H1 (cell line): Measurements from ENCODE around the gene PELI2.
"Not testable (repeated sequence)": the region's sequence is repeated elsewhere in the genome, so short reads cannot be mapped to it uniquely, and the experiment has no call there.

Source experiments
- BCL11A ChIP-seq, 2 experiments: IDR thresholded peaks; one replicate each; pipeline ENCODE4 v1.6.1; 2011; ENCODE audit warnings: low read depth in 2 of 2, low read length in 2 of 2, mild to moderate bottlenecking in 2 of 2
- BRCA1 ChIP-seq: IDR thresholded peaks from 2 replicates; pipeline ENCODE4 v1.6.1; 2012; ENCODE audit warnings: low read depth, low read length, improper control_type of control experiment
- CTCF ChIP-seq, 3 experiments: IDR thresholded peaks; 1 replicate in 2 of 3; 2 replicates in 1 of 3; pipeline versions ENCODE4 v1.5.1 to v1.6.1; 2011; ENCODE audit warnings: low read length in 3 of 3, mild to moderate bottlenecking in 3 of 3, inconsistent platforms in 2 of 3, low read depth in 1 of 3, moderate library complexity in 1 of 3; ENCODE audit not compliant: insufficient read depth in 1 of 3; ENCODE audit errors: control extremely low read depth in 1 of 3
- MAFK ChIP-seq: IDR thresholded peaks from 2 replicates; pipeline ENCODE4 v1.6.1; 2012; ENCODE audit warnings: low read depth, mild to moderate bottlenecking, improper control_type of control experiment, low read length
- POLR2A ChIP-seq, 2 experiments: IDR thresholded peaks; 1 replicate in 1 of 2; 2 replicates in 1 of 2; pipeline ENCODE4 v1.6.1; 2011; ENCODE audit warnings: low read depth in 2 of 2, low read length in 2 of 2, mild to moderate bottlenecking in 2 of 2; ENCODE audit errors: control extremely low read depth in 1 of 2
- SP2 ChIP-seq: IDR thresholded peaks from 2 replicates; pipeline ENCODE4 v1.6.1; 2012; ENCODE audit warnings: mild to moderate bottlenecking, low read length, inconsistent platforms

- not testable (repeated sequence) for TF ChIP-seq MAFK; BCL11A (IDR thresholded peaks at IDR 0.05; ENCODE audit: low read depth in 2 of 2, low read length in 2 of 2); POLR2A (IDR thresholded peaks at IDR 0.05; ENCODE audit: control extremely low read depth in 1 of 2, low read depth in 2 of 2, low read length in 2 of 2); CTCF (IDR thresholded peaks at IDR 0.05; ENCODE audit: control extremely low read depth in 1 of 3, insufficient read depth in 1 of 3, low read depth in 1 of 3, low read length in 3 of 3); BRCA1; SP2
Measured at GRCh38 chr14:56166579-56166978, 48.4 kb downstream of the PELI2 start.
